M059J (cell line): ENCODE data around the gene TACC2. TPM values are rescaled to one million over a fixed set of nuclear protein-coding genes. Genes with fewer than 3 reads are reported as not detected.
"Not testable (repeated sequence)": the region's sequence is repeated elsewhere in the genome, so short reads cannot be mapped to it uniquely, and the experiment has no call there.

ENCODE experiments used
- DNase-seq: peaks from one replicate; pipeline ENCODE4 v3.0.0-alpha.2; 2012; ENCODE audit warnings: low read depth
- total RNA-seq: library from RNA; depleted of rRNA; stranded (reverse); fragments of >200 nt; shearing (Covaris generic); gene quantifications from 2 replicates; pipeline ENCODE4 v1.2.3, GENCODE V29; 2014

TACC2 gene
- total RNA-seq, 1 experiment from 2014 or later, result 7.8 TPM

DNA sequence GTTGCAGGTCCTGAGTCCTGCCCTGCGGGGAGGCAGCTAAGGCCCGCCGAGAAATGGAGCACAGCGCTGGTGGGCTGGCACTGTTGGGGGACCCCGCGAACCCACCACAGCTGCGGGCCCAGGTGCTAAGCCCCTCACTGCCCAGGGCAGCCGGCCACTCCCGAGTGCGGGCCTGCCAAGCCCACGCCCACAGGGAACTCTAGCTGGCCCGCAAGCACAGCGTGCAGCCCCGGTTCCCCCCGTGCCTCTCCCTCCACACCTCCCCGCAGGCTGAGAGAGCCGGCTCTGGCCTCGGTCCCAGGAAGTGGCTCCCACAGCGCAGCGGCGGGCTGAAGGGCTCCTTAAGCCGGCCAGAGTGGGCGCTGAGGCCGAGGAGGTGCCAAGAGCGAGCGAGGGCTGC is 10.5 kb upstream of the TACC2 start:
- no peak for DNase-seq

DNA sequence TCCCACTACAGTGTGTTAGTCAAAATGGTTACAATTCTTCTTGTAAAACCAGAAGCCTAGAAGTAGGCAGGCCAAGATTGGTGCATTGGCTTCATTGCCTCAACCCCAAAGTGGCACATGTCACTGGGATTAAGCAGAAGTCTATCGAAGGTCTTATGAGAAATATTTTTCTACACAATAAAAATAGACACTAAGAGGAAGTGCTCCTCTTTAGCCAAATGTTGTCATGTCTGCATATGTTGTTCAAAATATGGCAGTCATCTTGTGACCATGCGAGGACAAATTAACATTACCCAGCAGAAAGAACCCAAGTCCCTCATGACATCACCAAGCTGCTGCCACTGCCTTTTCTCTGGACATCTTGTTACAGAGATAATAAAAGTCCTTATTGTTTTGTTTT is 7.6 kb upstream of the TACC2 start:
- DNase-seq, result no peak

DNA sequence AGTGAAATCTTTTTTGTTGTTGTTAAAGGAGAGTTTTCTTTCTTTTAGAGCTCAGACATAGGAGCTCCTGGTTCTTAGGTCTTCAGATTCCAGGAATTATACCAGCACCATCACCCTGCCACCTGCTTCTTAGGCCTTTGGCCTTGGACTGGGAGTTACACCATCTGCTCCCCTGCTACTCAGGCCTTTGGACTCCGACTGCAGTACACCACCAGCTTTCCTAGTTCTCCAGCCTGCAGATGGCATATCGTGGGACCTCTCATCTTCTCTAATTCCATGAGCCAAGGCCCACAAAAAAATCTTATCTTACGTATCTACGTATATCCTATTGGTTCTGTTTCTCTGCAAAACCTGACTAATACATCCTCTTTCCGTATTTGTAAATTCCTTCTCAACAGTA is 5.1 kb upstream of the TACC2 start:
- DNase-seq, result no peak

DNA sequence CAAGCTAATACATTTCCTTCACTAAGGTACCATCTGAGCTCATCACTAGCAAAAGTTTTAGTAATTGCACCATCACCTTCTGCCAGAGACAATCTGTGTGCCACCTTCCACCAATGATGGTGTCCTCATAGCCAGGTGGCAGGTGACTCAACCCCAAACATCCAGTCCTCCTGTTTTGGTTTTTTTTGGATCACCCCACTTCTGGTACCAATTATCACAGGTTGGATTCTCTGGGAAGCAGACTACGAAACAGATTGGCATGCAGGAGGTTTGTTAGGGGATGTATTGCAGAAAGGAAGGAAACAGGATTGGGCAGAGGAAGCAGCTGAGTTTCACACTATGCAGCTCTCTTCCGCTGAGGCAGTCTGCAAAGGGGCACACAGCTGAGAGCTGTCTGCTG is 4.5 kb upstream of the TACC2 start:
- DNase-seq, result no peak

DNA sequence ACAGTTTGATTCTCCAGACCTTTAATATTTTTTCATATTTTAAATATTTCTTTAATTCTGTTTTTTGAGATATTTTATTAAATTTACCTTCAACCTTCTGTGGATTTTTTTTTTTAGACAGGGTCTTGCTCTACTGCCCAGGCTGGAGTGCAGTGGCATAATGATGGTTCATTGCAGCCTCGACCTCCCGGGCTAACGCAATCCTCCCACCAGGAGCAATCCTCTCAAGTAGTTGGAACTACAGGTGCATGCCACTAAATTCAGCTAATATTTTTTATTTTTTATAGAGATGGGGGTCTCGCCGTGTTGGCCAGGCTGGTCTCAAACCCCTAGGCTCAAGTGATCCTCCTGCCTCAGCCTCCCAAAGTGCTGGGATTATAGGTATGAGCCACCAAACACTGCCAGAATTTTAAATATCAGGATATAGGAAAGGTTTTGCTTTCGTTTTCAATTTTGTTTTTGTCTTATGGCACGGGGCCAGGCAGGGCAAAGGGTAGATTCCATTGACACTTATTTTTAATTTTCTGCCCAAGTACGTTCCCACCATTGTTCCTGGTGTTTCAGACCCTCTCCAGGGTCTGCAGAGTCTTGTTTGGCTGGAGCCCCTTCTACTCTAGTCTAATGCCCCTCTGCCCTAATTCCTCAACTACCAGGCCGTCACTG is 1.2 kb downstream of the TACC2 start:
- DNase-seq, result peak; percentile 10

DNA sequence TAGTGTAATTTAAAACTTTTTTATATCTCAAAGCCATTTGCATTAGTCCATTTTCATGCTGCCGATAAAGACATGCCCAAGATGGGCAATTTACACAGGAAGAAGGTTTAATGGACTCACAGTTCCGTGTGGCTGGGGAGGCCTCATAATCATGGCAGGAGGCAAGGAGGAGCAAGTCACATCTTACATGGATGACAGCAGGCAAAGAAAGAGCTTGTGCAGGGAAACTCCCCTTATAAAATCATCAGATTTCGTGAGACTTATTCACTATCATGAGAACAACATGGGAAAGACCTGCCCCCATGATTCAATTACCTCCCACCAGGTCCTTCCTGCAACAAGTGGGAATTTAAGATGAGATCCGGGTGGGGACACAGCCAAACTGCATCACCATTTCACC is 2.8 kb downstream of the TACC2 start:
- DNase-seq, result not testable (repeated sequence)

DNA sequence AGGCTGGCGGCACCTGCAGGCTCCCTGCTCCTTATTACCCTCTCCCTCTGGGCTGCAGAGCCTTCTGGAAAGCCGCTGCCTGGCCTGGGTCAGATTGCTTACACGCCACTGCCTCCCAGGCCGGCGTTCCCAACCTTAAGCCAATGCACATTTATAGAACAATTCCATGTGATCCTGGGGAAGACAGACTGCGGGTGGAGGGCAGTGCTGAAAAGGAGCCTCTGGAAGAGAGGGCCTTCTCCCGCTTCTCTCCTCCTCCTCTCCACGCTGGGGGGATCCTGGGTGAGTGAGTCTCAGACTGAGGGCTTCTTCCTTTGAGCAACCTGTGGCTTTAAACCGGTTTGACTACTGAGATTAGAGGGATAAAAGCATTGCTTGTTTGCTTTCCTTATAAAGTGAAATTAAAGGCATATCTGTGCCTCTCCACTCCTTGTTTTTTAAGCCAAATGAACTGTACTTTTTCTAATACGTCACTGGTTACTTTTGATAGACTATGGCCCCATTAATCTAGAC is 5.5 kb downstream of the TACC2 start:
- DNase-seq, result no peak

DNA sequence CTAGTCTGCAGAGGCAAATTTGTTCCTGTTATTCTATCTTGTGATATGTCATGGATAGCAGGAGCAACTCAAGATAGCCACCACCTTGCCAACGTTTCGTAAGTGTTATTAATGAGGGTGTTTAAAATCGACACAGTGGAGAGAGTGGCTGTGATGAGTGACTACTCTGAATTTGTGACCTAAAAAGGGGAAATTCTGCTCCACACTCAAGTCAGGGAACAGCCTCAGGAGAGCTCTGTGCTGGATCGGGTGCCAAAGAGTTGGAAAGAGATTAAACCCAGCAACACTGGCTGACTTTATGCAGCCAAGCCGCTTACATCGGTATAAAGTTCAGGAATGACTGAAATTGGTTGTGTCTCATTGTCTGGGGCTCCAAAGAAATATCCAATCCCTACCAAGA is 9.5 kb downstream of the TACC2 start:
- DNase-seq, result no peak

DNA sequence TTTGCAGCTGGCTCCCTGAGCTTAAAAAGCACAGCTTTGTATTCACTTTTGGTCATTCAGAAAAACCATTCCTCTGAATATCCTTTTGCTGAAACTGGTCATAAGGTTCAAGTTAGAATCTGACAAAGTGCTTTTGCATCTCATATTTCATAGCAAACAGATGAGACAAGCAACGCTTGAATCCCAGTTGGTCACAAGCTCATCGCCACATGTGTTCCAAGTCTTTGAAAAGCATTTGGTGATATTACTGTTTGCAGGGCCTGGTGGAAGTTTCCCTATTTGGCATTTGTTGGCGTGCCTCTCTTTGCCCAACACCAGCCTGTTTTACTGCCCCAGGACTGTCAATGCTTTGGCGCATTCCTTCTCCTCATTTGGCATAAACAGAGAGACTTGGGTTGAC is 10.3 kb downstream of the TACC2 start:
- DNase-seq, result no peak

DNA sequence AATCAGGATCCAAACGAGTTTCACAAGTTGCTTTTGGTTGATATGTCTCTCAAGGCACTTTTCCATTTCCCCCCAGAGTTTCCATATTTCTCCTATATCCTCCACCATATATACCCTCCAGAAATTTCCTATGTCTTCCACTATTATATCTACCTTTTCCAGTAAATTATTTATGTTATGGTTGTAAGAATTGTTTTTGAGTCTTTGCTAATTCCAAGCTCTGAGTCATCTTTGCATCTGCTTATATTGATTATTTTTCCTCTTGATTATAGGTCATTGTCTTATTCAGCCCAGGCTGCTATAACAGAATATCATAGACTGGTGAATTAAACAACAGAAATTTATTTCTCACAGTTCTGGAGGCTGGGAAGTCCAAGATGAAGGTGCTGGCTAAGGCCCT is 12.7 kb downstream of the TACC2 start:
- no peak for DNase-seq

DNA sequence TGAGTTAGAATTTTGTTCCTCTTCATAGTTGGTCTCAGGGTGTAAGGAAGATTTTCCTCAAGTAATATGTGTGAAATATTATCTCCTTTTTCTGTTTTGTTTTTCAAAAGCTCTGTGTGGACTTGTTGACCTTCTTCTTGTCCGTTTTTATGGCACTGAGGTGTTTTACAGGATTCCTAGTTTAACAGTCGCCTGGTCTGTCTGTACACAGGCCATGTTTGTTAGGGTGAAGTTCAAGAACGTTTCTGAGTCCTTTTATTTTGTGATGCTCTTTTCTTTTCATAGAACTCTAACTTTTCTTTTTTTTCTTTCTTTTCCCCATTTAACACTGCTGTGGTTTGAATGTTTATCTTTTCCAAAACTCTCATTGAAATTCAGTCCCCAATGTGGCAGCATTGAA is 18.5 kb downstream of the TACC2 start:
- DNase-seq, result no peak

DNA sequence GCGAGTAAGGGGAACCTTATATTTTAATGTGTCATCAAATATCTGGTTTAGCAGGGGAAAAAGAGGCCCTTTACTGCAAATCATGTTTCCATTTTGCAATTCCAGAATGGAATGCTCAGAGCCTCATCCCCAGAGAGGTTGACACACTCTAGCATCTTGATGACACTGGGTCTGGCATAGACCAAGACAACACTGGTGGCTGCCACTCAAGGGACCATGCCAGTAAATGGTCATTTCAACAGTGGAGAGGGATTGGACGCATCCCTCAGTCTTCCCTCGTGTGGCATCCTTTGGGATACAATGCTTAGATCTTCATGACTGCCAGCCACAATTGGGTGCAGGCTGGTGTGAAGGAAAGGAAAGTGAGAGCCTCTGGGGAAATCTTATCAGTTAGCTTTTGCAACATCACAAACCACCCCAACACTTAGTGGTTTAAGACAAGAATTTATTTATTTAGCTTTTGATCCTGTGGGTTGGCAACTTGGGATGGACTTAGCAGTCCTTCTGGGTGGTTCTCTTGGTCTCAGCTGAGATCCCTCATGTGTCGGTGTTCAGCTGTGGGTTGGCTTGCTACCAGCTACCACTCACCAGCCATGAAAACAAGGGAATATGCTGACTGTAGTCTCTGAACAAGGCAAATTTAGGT is 21.6 kb downstream of the TACC2 start:
- DNase-seq, result peak; percentile 62

DNA sequence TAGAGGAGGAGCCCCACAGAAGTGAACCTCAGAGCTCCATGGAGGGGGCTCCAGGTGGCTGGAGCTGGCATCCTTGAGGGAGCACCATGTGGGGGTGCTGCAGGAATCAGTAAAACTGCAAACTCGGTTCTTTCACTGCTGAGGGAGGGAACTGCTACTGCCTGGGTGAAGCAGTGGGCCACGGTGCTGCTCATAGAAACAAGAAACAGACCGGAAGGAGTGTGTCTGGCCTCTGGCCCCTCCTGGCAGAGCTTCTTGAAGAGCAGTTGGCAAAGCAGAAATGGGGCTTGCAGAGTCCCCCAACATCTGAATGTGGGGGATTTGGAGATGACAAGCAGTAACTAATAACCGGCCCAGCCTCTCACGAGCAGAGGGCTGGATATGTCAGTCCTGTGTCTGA is 23.8 kb downstream of the TACC2 start:
- DNase-seq, result no peak

DNA sequence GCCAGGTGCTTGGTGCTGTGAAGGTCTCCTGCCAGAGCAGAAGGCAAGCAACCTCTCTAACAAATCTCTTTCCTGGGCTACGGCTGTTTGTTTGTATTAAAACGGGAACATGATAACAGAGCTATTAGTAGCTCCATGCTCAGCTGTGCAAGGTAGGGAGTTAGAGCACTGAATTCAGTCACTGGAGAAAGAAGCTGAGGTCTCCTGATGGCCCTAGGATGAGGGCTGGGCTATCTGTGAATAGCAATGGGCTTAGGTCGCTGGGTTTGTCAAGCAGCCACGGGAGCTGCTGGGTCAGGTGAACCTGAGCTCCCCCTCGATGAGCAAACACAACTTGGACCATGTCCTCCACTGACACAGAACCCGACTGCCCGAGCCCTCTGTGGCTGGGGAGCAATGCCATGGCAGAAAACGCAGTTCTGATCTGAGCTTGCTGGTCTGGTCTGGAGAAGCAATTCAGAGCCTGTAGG is 24.4 kb downstream of the TACC2 start:
- DNase-seq, result no peak

DNA sequence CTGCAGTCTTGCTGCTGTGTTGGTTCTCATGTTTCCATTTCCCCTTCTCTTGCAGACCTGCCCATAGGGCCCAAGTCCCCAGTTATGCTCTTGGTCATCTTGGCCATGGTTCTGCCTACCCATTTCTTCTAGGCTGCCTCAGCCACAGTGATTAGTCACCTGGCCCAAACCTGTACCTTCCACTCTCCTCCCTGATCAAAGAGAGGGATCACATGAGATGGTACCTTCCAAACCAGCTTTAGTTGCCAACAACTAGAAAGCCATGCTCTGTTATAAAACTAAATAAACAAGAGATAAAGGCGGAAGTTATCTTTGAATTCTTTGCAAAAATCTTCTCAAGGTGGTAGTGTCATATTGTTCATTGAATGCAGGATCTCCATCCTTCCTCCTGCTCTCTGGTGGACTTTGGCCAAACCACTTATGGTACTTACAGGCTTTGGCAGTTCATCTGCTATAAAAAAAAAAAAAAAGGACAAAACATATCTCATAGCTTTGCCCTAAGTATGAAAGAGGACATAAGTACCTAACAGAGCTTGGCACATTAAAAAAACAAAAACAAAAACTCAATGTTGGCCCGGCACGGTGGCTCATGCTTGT is 25.8 kb downstream of the TACC2 start:
- no peak for DNase-seq

DNA sequence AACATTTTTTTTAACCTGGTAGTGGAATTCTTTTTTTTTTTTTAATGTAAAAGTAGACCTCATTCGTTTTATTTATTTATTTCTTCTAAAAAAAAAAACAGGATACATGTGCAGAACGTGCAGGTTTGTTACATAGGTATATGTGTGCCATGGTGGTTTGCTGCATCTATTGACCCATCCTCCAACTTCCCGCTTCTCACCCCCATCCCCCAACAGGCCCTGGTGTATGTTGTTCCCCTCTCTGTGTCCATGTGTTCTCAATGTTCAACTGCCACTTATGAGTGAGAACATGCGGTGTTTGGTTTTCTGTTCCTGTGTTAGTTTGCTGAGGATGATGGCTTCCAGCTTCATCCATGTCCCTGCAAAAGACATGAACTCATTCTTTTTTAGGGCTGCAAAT is 29.0 kb downstream of the TACC2 start:
- not testable (repeated sequence) for DNase-seq

DNA sequence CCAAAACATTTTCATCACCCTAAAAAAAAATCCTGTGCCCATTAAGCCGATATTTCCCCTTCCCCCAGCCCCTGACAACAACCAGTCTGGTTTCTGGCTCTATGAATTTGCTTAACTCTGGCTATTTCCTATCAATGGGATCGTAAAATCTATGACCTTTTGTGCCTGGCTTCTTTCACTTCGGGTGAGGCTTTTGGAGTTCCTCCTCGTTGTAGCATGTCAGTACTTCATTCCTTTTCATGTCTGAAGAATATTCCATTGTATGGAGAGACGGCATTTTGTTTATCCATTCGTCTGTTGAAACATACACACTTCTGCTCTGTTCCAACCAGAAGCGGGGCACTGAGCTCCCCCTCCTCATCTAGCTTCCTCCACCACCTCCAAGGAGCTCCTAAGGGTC is 29.5 kb downstream of the TACC2 start:
- no peak for DNase-seq

DNA sequence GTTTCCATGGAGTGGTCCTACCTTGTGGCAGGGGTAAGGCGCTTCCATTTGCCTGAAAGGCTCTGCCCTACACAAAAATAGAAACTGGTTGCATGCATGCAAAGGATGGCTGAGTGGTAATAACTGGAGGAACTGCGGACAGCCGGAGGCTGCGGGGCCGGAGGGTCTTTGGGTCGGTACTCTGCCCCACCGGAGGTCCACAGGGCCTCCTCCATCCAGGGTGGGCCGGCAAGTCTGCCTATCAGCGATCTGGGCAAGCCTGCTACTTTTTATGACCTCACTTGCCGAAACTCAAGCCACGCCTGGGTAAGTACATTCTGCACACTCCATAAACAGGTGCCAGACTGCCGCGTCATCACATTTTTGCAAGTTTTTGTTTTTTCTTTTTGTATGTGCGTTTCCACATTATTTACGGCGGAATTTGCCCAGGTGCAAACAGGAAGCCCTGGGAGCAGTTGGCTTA is 30.0 kb downstream of the TACC2 start:
- no peak for DNase-seq

DNA sequence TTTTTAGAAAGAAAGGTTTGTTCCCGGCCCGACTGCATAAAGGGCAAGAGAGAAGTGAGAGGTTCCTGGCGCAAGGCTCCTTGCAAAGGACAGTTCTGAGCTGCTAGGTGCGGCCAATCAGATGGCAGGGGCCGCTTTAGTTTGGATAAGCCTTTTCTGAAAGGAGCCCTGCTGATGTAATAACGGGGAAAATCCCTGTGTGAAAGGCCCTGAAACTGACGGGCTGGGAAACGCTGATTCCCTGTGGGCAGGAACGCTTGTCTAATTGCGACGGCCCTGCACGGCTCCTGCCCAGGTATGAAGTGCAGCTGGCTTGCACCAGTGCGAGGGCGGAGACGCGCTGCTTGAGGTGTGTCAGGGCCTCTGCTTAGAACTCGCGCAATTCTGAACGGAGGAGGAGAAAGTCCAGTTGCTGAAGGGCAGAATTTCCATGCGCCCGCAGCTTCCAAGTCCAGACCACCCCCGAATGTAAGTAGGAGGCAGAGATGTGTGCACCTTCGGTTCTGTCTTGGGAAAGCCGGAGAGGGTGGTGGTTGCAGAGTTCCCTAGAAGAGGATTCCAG is 30.5 kb downstream of the TACC2 start:
- no peak for DNase-seq

DNA sequence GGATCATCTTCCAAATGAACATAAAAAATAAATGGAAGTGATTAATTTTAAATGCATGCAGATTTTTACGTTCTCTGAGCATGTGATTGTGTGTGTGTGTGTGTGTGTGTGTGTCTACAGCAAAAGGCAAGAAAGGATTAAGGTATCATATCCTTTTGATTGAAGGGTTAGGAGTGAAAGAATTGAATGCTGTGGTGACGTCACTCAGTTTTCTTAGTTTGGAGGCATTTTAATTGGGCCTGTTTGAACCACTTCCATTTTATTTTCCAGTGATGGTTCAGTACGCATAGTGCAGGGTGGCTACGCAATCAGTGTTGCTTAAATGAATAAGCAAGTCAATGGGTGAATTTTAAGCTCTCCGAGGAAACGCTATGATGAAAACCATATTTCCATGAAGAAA is 31.3 kb downstream of the TACC2 start:
- DNase-seq, result no peak

DNA sequence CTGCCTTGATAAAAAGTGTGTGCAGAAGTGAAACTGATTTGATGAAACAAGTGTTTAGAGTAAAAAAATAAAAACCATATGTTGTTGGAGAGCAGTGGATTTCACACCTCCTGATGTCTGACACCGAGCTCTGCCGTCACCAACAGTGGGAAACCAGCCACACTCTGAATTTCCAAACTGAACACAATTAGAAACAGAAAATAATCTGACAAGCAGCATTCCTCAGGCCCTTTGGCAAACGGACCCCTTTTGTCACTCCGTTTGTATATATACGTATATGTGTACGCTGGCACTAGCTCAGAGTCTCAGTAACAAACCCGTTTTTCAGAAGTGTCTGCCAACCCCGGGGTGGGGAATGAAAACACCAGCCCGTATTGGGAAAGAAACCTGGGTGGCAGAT is 32.4 kb downstream of the TACC2 start:
- DNase-seq, result no peak

DNA sequence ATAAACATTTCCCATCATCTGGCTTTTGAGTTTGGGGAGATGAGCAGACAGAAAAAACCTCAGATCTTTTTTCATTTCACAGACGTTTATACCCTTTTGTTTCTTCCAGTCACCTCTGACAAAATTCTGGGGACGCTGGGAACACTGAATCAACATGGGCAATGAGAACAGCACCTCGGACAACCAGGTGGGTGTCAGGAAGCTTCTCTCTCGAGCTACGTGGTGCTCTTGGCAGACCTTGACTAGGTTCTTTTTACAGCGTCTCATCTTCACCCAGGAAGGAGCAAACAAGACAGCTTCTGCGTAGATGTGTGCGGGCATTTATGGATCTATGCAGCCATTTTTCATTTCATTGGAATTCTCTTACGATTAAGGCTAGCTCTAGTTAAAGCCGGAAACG is 32.9 kb downstream of the TACC2 start:
- no peak for DNase-seq

DNA sequence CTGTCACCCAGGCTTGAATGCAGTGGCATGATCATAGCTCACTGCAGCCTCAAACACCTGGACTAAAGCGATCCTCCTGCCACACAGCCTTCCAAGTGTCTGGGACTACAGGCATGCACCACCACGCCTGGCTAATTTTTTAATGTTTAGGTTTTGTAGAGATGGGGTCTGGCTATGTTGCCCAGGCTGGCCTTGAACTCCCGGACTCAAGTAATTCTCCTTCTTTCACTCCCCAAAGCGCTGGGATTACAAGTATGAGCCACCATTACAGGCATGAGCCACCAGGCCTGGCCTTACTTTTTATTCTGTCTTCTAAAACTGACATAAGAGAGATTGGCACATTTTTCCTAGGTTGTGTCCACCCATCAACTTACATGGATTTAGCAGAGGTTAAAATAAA is 33.3 kb downstream of the TACC2 start:
- no peak for DNase-seq
